H1 (cell line): ENCODE data around the gene SMIM35. TPM values are rescaled to one million over a fixed set of nuclear protein-coding genes. Genes with fewer than 3 reads are reported as not detected.
A peak's percentile ranks its signal among the peaks of the same experiment; 100 is the strongest.

Experiments
- CTCF ChIA-PET: fragments of 300-600 bp; sonication (Branson Sonifier 250); formaldehyde crosslinking; loops from one replicate; lab custom pipeline; 2021; ENCODE audit not compliant: partially characterized antibody; lab: Charles Lee
- POLR2A ChIA-PET: fragments of 300-600 bp; sonication (Branson Sonifier 250); formaldehyde crosslinking; loops from one replicate; lab custom pipeline; 2021; ENCODE audit warnings: inconsistent platforms; ENCODE audit not compliant: partially characterized antibody; lab: Charles Lee
- DNase-seq, 2 experiments: peaks; one replicate each; pipeline versions ENCODE4 v3.0.0 to v3.0.0-alpha.2; 2010 to 2022; ENCODE audit warnings: low spot score in 2 of 2, low read depth in 1 of 2, mixed read lengths in 1 of 2
- FAIRE-seq: peaks from 2 replicates; lab custom pipeline; 2011; peaks lifted over from hg19 to GRCh38; lab: Jason Lieb, UNC
- H2AFZ ChIP-seq: 2 replicates; pipeline ENCODE4 v1.8.1; 2012; ENCODE audit warnings: low read length, inconsistent platforms
- H2AK5ac ChIP-seq: 2 replicates; pipeline ENCODE4 v1.6.1; 2013; ENCODE audit warnings: low read depth, low read length
- H2BK120ac ChIP-seq: replicated peaks from 2 replicates; pipeline ENCODE3; 2013; ENCODE audit warnings: low read depth, low read length, inconsistent platforms
- H2BK12ac ChIP-seq: 2 replicates; pipeline ENCODE4 v1.6.1; 2013; ENCODE audit warnings: low read depth, low read length
- H2BK15ac ChIP-seq: 2 replicates; pipeline ENCODE4 v1.6.1; 2013; ENCODE audit warnings: low read length
- H2BK20ac ChIP-seq: 2 replicates; pipeline ENCODE4 v1.6.1; 2013; ENCODE audit warnings: low read length
- H2BK5ac ChIP-seq: 2 replicates; pipeline ENCODE4 v1.6.1; 2013; ENCODE audit warnings: low read depth, low read length
- H3K14ac ChIP-seq: 2 replicates; pipeline ENCODE4 v1.6.1; 2013; ENCODE audit warnings: inconsistent platforms; ENCODE audit not compliant: insufficient read length
- H3K18ac ChIP-seq: 2 replicates; pipeline ENCODE4 v1.6.1; 2013; ENCODE audit warnings: low read length; ENCODE audit errors: extremely low read depth
- H3K23ac ChIP-seq: 2 replicates; pipeline ENCODE4 v1.6.1; 2013; ENCODE audit warnings: inconsistent platforms; ENCODE audit not compliant: insufficient read length
- H3K23me2 ChIP-seq: 2 replicates; pipeline ENCODE4 v1.6.1; 2013; ENCODE audit warnings: low read depth, low read length
- H3K27ac ChIP-seq: 2 replicates; pipeline ENCODE4 v1.6.1; 2011; ENCODE audit warnings: low read depth, low read length, inconsistent platforms
- H3K27me3 ChIP-seq, 4 experiments: replicated peaks in 1 of 4; 1 replicate in 1 of 4; 2 replicates in 3 of 4; pipeline versions ENCODE4 v1.6.1 to v1.8.1; 2011 to 2013; ENCODE audit warnings: low read length in 3 of 4, mild to moderate bottlenecking in 3 of 4, inconsistent platforms in 2 of 4, mixed read lengths in 2 of 4, moderate library complexity in 1 of 4; ENCODE audit not compliant: control insufficient read depth in 3 of 4, insufficient read depth in 3 of 4; ENCODE audit errors: extremely low read depth in 1 of 4
- H3K36me3 ChIP-seq, 4 experiments: 2 replicates each; pipeline versions ENCODE4 v1.6.1 to v1.8.1; 2011 to 2013; ENCODE audit warnings: mild to moderate bottlenecking in 4 of 4, low read length in 3 of 4, moderate library complexity in 2 of 4, control low read depth in 1 of 4, inconsistent platforms in 1 of 4; ENCODE audit not compliant: insufficient read depth in 4 of 4, control insufficient read depth in 2 of 4
- H3K4ac ChIP-seq: replicated peaks from 2 replicates; pipeline ENCODE3; 2013; ENCODE audit warnings: low read length, low read depth, mixed read lengths, inconsistent platforms; ENCODE audit not compliant: insufficient read length
- H3K4me1 ChIP-seq, 4 experiments: replicated peaks in 1 of 4; 1 replicate in 1 of 4; 2 replicates in 3 of 4; pipeline versions ENCODE4 v1.6.1 to v1.8.1; 2011 to 2013; ENCODE audit warnings: low read length in 3 of 4, inconsistent platforms in 2 of 4, mixed read lengths in 1 of 4; ENCODE audit not compliant: insufficient read depth in 4 of 4, control insufficient read depth in 3 of 4
- H3K4me2 ChIP-seq, 2 experiments: 2 replicates each; pipeline versions ENCODE4 v1.6.1 to v1.8.1; 2011 to 2013; ENCODE audit warnings: low read depth in 2 of 2, low read length in 2 of 2, control low read depth in 1 of 2, inconsistent platforms in 1 of 2, mild to moderate bottlenecking in 1 of 2; ENCODE audit not compliant: insufficient read depth in 1 of 2
- H3K4me3 ChIP-seq, 4 experiments: fragments of 200-600, 300-600 bp in 1 of 4; sonication (generic), shearing (Covaris generic), sonication (Bioruptor Twin) in 1 of 4; 2 replicates each; pipeline versions ENCODE4 v1.5.1 to v1.8.1; 2011 to 2016; ENCODE audit warnings: low read length in 4 of 4, low read depth in 3 of 4, control low read depth in 2 of 4, inconsistent platforms in 2 of 4, mild to moderate bottlenecking in 2 of 4, mixed read lengths in 1 of 4, moderate library complexity in 1 of 4; ENCODE audit not compliant: insufficient read depth in 2 of 4; ENCODE audit errors: extremely low read depth in 1 of 4
- H3K56ac ChIP-seq: replicated peaks from 2 replicates; pipeline ENCODE3; 2013; ENCODE audit warnings: low read depth, mild to moderate bottlenecking, mixed read lengths, low read length, inconsistent platforms; ENCODE audit not compliant: insufficient read length
- H3K79me1 ChIP-seq: 2 replicates; pipeline ENCODE4 v1.6.1; 2013; ENCODE audit warnings: low read depth, low read length, control low read depth
- H3K79me2 ChIP-seq, 2 experiments: 2 replicates each; pipeline versions ENCODE4 v1.6.1 to v1.8.1; 2012 to 2013; ENCODE audit warnings: low read length in 2 of 2, mild to moderate bottlenecking in 2 of 2, inconsistent platforms in 1 of 2; ENCODE audit not compliant: insufficient read depth in 2 of 2, control insufficient read depth in 1 of 2
- H3K9ac ChIP-seq, 4 experiments: replicated peaks in 1 of 4; 1 replicate in 1 of 4; 2 replicates in 3 of 4; pipeline versions ENCODE4 v1.6.1 to v1.8.1; 2011 to 2013; ENCODE audit warnings: low read depth in 3 of 4, low read length in 3 of 4, control low read depth in 2 of 4, mild to moderate bottlenecking in 2 of 4, moderate library complexity in 2 of 4, inconsistent platforms in 1 of 4; ENCODE audit errors: extremely low read depth in 1 of 4
- H3K9me3 ChIP-seq, 2 experiments: 2 replicates each; pipeline versions ENCODE4 v1.6.1 to v1.8.1; 2012 to 2013; ENCODE audit warnings: mild to moderate bottlenecking in 2 of 2, moderate library complexity in 2 of 2, control low read depth in 1 of 2, inconsistent platforms in 1 of 2, low read depth in 1 of 2, low read length in 1 of 2, mixed read lengths in 1 of 2; ENCODE audit not compliant: insufficient read depth in 2 of 2
- H4K20me1 ChIP-seq, 2 experiments: replicated peaks in 1 of 2; 2 replicates each; pipeline versions ENCODE3 to v1.8.1; 2011 to 2013; ENCODE audit warnings: inconsistent platforms in 2 of 2, low read length in 2 of 2, mild to moderate bottlenecking in 1 of 2; ENCODE audit not compliant: insufficient read depth in 2 of 2, control insufficient read depth in 1 of 2
- H4K5ac ChIP-seq: 2 replicates; pipeline ENCODE4 v1.6.1; 2013; ENCODE audit warnings: low read length, low read depth, mixed read lengths, inconsistent platforms; ENCODE audit not compliant: insufficient read length
- H4K8ac ChIP-seq: 2 replicates; pipeline ENCODE4 v1.8.0; 2013; ENCODE audit warnings: mild to moderate bottlenecking, moderate library complexity, low read length, inconsistent platforms; ENCODE audit not compliant: insufficient read depth; ENCODE audit errors: extremely low read depth
- H4K91ac ChIP-seq: replicated peaks from 2 replicates; pipeline ENCODE3; 2013; ENCODE audit warnings: low read length, mixed read lengths, inconsistent platforms; ENCODE audit not compliant: insufficient read length
- CHD1 ChIP-seq: IDR thresholded peaks from 2 replicates; pipeline ENCODE4 v1.6.1; 2012; ENCODE audit warnings: low read depth, low read length, improper control_type of control experiment
- CTBP2 ChIP-seq: IDR thresholded peaks from 2 replicates; pipeline ENCODE4 v1.7.0; 2011; ENCODE audit warnings: borderline replicate concordance, mild to moderate bottlenecking, moderate library complexity, mixed read lengths, low read length; ENCODE audit not compliant: insufficient read depth, insufficient read length
- GABPA ChIP-seq: IDR thresholded peaks from 2 replicates; pipeline ENCODE4 v1.6.1; 2011; ENCODE audit warnings: mild to moderate bottlenecking, low read length, moderate library complexity, borderline replicate concordance; ENCODE audit not compliant: insufficient read depth
- KDM4A ChIP-seq: IDR thresholded peaks from one replicate; pipeline ENCODE4 v1.7.1; 2012; ENCODE audit warnings: low read depth, mild to moderate bottlenecking, moderate library complexity, low read length, inconsistent platforms; ENCODE audit not compliant: severe bottlenecking
- RXRA ChIP-seq: IDR thresholded peaks from 2 replicates; pipeline ENCODE4 v1.6.1; 2011; ENCODE audit warnings: low read depth, mild to moderate bottlenecking, low read length, moderate library complexity; ENCODE audit not compliant: insufficient read depth
- SP2 ChIP-seq: IDR thresholded peaks from 2 replicates; pipeline ENCODE4 v1.6.1; 2012; ENCODE audit warnings: mild to moderate bottlenecking, low read length, inconsistent platforms
- WGBS, 2 experiments: shearing (Covaris generic) in 1 of 2; methylation state at CpG; one replicate each; pipeline versions ENCODE4 v1.1.6 to v1.1.7; 2013 to 2015; ENCODE audit warnings: low lambda C conversion rate in 2 of 2, mixed read lengths in 2 of 2, inconsistent platforms in 1 of 2, low coverage in 1 of 2, missing lambda C conversion rate in 1 of 2; ENCODE audit not compliant: insufficient replicate concordance in 2 of 2, insufficient coverage in 1 of 2, insufficient read length in 1 of 2; ENCODE audit errors: extremely low coverage in 1 of 2, missing lambda C conversion rate in 1 of 2; 5-methylcytosine and 5-hydroxymethylcytosine counted together
- polyA plus RNA-seq, 7 experiments: library from polyadenylated mRNA; depleted of rRNA in 3 of 7; stranded (reverse) in 5 of 7; unstranded in 2 of 7; fragments of >200 nt in 5 of 7; fragments of 200-250 nt in 2 of 7; gene quantifications; 1 replicate in 5 of 7; 2 replicates in 1 of 7; 4 replicates in 1 of 7; pipeline versions ENCODE4 v1.2.1 to v1.2.3, GENCODE V29; 2011 to 2013; ENCODE audit warnings: missing spikeins in 2 of 7, mixed read lengths in 2 of 7
- total RNA-seq: library from RNA; stranded (reverse); fragmentation: NEBNext Ultra II Directional; extraction: Animal tissue kit (Norgen Biotek cat#: 25700); gene quantifications from 2 replicates; pipeline ENCODE4 v1.2.1, GENCODE V29; 2021
- TF ChIP-seq, protein P1 (sequence below), 3 experiments: IDR thresholded peaks; 1 replicate in 2 of 3; 2 replicates in 1 of 3; pipeline versions ENCODE4 v1.5.1 to v1.6.1; 2011; ENCODE audit warnings: low read length in 3 of 3, mild to moderate bottlenecking in 3 of 3, inconsistent platforms in 2 of 3, low read depth in 1 of 3, moderate library complexity in 1 of 3; ENCODE audit not compliant: insufficient read depth in 1 of 3; ENCODE audit errors: control extremely low read depth in 1 of 3

SMIM35 gene
- total and polyA plus RNA-seq, 2 of the 8 experiments (the other 6 are each of a cell fraction or from before 2014, with no cell fraction given), result not detected

DNA sequence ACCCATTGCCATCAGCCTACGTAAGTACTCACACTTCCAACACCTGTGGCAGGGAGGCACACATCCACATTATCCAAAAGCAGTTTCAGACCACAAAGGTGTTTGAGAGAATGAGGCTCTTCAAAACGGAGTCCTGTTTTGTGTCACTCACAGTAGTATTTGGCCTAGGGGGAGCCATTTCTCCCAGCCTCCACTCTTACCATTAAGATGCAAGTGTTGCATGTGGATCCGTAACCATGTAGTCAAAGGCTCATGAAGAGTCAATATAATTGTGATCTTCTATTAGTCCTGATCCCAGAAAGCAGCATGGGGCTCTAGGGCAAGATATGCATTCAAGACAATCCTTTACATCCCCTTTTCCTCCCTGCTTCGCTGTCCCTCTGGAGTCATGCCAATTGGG, 59.1 kb downstream of the SMIM35 start:
- no peak overlapping the region for H3K14ac ChIP-seq
- H2AFZ ChIP-seq, result no peak overlapping the region
- DNase-seq (no peak), FAIRE-seq (no peak)
- no peak overlapping the region for H3K27ac ChIP-seq
- 83% methylated on average over 4 of the region's 4 CpGs; no CpG with 5 or more reads in 1 of the 2 experiments for WGBS, 2 experiments
- H2BK20ac ChIP-seq, result no peak overlapping the region
- no peak overlapping the region for H3K4ac ChIP-seq
- no peaks in the 10 kb centered on the region for H4K20me1 ChIP-seq
- no peak overlapping the region for H3K18ac ChIP-seq
- TF ChIP-seq RXRA (no peak), KDM4A (no peak), GABPA (no peak), CTBP2 (no peak), CHD1 (no peak), SP2 (no peak)
- TF ChIP-seq, protein P1, sequence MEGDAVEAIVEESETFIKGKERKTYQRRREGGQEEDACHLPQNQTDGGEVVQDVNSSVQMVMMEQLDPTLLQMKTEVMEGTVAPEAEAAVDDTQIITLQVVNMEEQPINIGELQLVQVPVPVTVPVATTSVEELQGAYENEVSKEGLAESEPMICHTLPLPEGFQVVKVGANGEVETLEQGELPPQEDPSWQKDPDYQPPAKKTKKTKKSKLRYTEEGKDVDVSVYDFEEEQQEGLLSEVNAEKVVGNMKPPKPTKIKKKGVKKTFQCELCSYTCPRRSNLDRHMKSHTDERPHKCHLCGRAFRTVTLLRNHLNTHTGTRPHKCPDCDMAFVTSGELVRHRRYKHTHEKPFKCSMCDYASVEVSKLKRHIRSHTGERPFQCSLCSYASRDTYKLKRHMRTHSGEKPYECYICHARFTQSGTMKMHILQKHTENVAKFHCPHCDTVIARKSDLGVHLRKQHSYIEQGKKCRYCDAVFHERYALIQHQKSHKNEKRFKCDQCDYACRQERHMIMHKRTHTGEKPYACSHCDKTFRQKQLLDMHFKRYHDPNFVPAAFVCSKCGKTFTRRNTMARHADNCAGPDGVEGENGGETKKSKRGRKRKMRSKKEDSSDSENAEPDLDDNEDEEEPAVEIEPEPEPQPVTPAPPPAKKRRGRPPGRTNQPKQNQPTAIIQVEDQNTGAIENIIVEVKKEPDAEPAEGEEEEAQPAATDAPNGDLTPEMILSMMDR (IDR thresholded peaks at IDR 0.05; ENCODE audit: control extremely low read depth in 1 of 3, insufficient read depth in 1 of 3, low read depth in 1 of 3, low read length in 3 of 3), result peak in 1 of 3 experiments; percentile 15; a peak in 1 of 4 replicates
- ChIA-PET CTCF (interaction anchor here (1.0 kb wide), 1 partner anchor 81 kb away, joined by 3 read pairs; no protein-coding TSS in a partner anchor), POLR2A (no interaction called here)
- no peak overlapping the region for H4K91ac ChIP-seq
- H2BK12ac ChIP-seq, result no peak overlapping the region
- H3K27me3 ChIP-seq, result no peaks in the 10 kb centered on the region
- no peak overlapping the region for H4K8ac ChIP-seq
- H3K23me2 ChIP-seq, result no peaks in the 10 kb centered on the region
- no peak overlapping the region for H2BK5ac ChIP-seq
- no peak overlapping the region for H3K9ac ChIP-seq
- no peak overlapping the region for H2AK5ac ChIP-seq
- no peaks in the 10 kb centered on the region for H3K4me1 ChIP-seq
- H3K4me2 ChIP-seq, result no peak overlapping the region
- no peaks in the 10 kb centered on the region for H3K9me3 ChIP-seq
- no peaks in the 10 kb centered on the region for H3K79me1 ChIP-seq
- no peak overlapping the region for H2BK120ac ChIP-seq
- no peaks in the 10 kb centered on the region for H3K79me2 ChIP-seq
- H3K4me3 ChIP-seq, result no peak overlapping the region
- H2BK15ac ChIP-seq, result no peak overlapping the region
- no peaks in the 10 kb centered on the region for H3K36me3 ChIP-seq
- no peak overlapping the region for H3K56ac ChIP-seq
- no peak overlapping the region for H3K23ac ChIP-seq
- H4K5ac ChIP-seq, result no peak overlapping the region
